GM21576 (cell line): ENCODE data around the gene FSTL3.

Source experiments
- ATAC-seq: cut with Tn5 transposase; IDR thresholded peaks from one replicate; pipeline ENCODE4 v1.9.1; 2021; ENCODE audit warnings: mild to moderate bottlenecking, moderate library complexity; ENCODE audit not compliant: unreplicated experiment

Gene FSTL3

DNA sequence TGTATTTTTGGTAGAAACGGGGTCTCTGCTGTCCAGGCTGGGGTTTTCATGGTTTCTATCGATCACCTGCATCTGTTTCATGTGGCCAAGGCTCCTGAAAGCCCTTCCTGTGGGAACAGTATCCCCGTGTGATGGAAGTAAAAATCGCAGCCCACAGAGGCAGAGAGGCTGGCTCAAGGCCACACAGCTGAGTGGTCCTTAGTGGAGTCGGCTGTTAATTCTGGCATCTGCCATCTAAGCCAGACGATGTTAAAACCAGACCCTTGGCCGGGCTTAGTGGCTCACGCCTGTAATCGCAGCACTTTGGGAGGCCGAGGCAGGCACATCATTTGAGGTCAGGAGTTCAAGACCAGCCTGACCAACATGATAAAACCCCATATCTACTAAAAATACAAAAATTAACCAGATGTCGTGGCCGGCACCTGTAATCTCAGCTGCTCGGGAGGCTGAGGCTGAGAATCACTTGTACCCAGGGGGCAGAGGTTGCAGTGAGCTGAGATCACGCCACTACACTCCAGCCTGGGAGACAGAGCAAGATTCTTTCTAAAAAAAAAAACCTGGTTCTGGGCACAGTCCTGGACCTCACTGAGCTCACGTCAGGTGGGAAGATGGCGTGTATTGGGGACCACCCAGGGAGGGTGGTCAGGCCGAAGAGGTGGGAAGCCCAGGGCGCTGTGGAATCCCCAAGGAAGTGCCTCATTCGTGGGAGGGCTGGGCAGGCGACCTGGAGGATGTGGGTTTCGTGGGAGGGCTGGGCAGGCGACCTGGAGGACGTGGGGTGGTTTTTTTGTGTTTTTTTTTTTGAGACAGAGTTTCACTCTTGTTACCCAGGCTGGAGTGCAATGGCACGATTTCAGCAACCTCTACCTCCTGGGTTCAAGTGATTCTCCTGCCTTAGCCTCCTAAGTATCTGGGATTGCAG, 56.2 kb downstream of the FSTL3 start:
- no peak for ATAC-seq
